Measurements from ENCODE around the gene BAIAP2.

The BAIAP2 gene

DNA sequence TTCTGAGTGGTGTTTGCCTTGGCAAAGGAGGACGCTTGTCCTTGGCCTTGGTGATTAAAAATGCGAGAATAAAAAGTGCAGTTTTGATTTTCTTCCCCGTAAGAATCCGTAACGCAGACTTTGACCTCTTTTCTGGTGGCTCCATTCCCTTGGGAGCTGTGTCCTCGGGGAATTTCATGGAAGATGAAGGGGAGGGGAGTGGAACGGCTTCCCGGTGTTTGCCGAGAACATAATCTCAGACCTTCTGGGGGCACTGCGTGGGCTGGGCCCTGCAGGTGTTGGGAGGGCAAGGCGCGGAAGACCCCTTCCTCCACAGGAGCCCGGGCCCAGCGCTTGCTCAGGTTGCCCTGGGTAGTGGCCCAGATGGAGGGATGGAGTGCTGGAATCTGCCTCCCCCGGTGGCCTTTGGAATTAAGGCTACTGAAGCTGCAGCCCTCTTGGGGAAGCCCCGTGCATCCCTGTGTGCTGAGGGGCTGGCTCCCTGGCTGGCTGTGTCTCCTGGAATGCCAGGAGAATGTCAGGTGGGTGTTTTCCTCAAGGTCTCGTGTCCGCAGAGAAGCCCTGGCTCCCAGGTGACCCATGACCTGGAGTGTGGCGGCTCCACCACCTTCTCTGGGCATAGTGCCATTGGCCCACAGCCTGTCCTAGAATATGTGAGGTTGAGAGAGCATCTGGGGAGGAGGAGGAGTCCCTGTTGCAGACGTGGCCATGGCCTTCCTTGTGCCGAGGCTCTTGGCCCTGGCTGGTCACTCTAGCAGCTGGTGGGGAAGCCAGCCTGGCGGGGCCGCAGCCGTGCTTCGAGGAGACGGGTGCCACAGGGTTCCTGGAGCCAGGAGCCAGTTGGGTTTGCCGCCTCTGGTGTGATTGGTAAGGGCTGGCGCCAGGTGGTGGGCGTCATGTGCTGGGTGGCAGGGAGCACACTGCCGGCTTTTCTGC lies 3.1 kb downstream of the BAIAP2 start:
- DNase-seq, result no peak

DNA sequence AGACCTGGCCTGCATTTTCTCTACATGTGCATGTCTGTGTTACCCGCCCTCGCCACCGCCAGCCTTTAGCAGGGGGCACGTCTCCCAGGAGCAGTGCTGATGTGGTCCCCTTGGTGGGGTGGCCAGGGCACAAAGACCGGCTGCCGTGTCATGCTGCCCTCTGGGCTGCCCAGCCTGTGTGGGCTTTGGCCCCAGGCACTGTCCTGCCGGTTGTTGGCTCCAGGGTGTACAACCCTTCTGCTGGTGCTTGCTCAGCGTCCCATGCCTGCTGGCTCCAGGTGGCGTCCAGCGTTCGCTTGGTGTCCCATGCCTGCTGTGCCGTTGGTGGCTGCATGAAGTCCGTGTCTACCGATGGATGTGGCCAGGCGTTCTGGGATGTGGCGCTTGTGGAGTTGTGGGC lies 4.1 kb downstream of the BAIAP2 start:
- DNase-seq, result no peak

GRCh38 chr17:81039854-81040758 lies 5.2 kb downstream of the BAIAP2 start:
- no peak for DNase-seq

GRCh38 chr17:81040791-81041337 lies 5.9 kb downstream of the BAIAP2 start:
- no peak for DNase-seq

GRCh38 chr17:81042606-81043005 lies 7.7 kb downstream of the BAIAP2 start:
- DNase-seq, result no peak

- DNase-seq, result no peak
Observed at GRCh38 chr17:81043319-81043724, 8.4 kb downstream of the BAIAP2 start.

DNA sequence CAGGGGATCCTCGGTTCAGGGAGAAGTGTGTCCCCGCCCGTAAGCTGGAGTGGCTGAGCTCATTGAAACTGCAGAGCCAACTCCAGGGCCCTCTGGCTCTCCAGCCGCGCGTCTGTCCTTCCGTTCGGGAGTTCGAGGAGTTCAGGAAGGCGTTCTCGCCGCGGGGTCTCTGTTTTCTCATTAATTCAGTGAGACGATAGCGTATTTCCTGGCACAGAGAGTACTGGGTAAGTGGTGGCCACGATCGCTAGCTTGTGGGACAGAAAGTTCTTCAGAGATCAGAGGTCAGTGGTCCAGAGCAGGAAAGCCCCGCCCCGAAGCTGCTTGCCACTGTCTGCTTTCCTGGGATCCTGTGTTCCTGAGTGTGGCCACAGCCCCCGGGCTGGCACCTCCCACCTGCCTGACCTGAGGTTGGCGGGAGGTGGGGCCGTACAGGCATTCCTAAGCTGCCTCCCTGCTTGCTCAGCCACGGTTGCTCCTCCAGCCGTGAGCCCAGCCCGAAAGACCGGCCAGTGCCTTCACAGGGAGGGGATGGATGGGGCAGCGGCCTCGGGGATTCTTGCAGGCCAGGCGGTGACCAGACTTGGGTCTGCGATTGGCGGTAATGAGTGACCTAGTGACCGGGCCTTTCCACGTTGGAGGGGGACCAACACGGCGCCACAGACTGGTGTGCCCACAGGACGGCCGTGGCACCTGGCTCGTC lies 8.9 kb downstream of the BAIAP2 start:
- DNase-seq, result no peak

DNA sequence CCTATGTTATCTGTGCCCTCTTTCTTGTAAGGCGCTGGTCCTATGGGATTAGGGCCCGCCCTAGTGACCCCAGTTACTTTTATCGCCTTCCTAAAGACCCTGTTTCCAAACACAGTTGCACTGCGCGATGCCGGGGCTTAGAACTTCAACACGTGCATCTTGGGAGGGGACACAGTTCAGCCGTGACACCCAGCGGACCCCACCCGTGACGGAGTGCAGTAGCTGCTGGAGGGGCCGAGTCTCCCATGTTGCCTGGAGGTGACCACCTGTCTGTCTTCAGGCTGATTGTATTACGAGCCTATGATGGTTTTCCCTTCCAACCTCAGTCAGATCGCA lies 9.4 kb downstream of the BAIAP2 start:
- DNase-seq, result no peak

- no peak for DNase-seq
Observed at GRCh38 chr17:81044764-81045589, 10.0 kb downstream of the BAIAP2 start.

- DNase-seq, result no peak
Observed at GRCh38 chr17:81045590-81046095, 10.7 kb downstream of the BAIAP2 start.

DNA sequence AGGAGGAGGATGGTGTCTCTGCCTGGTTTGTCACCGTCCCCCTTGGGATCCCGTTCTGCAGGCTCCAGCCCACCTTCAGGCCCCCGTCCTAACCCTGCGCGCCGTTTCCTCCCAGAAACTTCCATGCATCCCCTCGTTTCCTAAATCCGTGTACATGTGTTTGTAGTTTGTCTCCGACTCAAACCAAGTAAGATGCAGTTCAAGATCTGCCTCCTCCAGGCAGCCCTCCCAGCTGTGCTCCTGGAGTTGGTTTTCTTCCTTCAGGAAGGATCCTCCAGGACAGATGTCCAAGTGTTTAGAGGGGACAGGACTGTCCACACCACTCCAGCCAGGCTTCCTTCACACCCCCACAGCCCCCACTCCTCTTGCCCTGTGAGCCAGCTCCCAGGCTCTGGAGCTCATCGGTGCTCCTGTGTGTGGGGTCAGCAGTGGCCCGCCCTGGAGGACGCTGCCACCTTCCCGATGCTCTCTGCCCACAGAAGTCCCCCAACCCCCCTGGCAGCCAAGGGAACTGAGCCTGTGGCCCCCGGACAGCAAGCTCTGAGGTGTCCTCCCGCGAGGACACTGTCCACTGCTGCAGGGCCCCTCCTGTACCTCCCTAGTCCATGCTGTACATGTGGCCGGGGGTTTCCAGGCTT lies 11.3 kb downstream of the BAIAP2 start:
- no peak for DNase-seq

DNA sequence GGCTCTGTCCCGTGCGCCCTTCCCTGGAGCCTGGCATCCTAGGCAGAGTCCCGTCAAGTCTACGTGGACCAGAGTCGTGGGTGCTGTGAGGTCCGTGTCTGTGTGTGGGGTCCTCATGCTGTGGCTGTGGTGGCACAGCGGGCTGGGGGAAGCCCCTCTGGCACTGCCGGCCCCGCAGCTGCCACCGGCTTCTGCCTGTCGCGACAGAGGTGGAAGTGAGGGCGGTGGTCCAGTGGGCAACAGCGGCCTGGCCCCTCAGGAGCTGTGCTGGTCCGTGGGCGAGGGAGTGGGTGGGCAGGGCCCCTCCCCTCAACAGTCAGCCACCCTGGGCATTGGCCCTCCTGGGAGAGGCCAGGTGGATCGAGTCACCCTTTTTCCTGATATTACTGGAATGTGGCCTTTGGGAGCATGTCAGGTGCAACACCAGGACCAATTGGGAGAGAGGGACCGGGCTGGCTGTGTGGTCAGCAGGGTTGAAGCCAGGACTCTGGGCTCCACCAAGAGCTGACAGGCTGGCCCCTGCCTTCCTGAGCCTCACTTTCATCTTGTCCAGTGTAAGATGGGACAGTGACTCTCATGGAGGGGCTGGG lies 11.9 kb downstream of the BAIAP2 start:
- DNase-seq, result no peak

- DNase-seq, result no peak
Observed at GRCh38 chr17:81048827-81049371, 13.9 kb downstream of the BAIAP2 start.

DNA sequence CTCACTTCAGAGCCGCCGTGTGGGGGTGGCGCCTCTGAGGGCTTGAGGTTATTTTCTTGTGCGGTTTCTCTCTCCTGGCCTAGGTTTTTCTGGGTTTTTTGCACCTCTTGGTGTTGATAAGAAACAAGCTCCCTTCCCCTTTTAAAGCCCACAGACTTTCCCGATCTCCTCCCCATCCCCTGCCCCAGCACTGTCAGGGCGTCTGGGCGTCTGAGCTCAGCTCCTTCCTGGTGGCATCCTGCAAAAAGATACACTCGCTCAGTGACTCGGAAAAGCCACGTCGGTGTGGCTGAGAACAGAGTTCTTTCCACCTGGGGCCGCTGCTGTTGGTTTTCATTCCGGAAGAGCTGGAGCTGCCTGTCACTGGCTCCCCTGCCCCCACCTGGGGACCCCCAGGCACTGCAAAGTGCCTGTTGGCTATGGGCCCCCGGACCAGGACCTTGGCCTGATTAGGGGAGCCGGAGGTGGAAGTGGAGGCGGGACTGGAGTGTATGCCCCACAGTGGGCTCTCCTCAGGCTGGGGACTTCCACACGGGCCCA lies 14.5 kb downstream of the BAIAP2 start:
- DNase-seq, result no peak

DNA sequence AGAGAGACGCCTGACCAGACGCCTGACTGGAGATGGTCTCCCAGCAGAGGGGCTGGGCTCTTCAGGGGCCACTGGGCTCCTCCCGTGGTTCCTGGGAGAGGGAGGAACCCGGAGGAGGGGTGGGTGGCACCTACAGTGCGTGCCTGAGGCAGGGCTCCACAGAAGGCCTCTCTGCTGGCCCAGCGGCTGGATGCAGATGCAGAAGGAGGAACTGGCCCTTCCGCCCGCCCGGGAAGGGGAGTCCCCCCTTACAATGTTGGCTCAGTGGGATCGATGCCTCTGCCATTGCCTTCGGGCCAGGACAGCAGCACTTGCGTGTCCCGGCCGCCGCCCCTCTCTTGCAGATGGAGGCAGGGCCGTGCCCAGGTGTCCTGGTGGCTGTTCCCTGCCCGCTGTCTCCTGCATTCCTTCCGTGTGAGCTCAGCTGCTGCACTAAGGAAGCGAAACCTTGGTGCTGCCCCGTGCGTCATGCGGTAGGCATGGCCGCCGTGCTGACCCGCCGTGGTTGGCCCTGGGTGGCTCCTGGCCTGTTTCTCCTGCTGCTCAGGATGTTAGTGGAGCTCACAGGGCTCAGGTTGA lies 15.1 kb downstream of the BAIAP2 start:
- no peak for DNase-seq

- no peak for DNase-seq
Observed at GRCh38 chr17:81050645-81051625, 16.0 kb downstream of the BAIAP2 start.

DNA sequence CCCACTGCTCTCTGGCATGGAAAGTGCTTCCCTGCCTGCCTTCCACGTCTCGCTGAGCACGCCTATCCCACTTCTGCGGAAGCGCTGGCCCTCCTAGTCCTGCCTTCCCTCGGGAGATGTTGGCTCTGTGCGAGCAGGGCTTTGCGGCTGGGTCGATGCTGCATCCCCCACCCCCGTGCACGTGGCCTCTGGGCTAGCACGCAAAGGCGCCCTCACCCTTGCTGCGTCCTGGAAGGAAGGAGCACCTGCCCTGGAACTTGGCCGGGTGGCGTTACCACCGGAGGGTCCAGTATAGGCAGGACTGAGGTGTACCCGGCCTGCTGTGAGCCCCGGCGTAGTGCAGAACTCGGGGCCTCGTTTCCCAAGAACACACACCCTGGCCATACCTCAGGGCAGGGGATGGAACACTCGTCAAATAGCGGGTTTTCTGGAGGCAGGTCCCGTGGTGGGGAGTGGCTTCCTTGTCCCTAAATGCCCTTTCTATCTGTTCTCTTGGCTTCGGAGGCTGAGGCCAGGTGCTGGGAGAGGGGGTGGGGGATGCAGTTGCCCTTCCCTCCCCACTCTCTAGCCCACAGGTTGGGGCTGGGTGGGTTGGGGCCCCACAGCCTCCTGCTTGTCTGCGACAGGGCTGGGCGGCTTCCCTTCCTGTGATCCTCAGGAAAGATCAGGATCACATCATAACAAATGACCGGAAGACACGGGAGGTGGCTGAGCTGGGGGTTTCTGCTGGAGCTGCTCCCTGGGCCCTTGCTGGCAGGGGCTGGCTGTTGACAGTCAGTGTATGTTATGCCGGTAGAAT lies 17.4 kb downstream of the BAIAP2 start:
- no peak for DNase-seq
